Uterus (tissue), 2 donors: ENCODE results near the gene RNF186.

Experiments used
- POLR2A ChIP-seq, 2 donors: fragments of 450-650 bp; IDR thresholded peaks; one replicate each; pipeline ENCODE4 v1.6.1; 2016; ENCODE audit warnings: antibody characterized with exemption in 2 of 2, mild to moderate bottlenecking in 1 of 2, moderate library complexity in 1 of 2
- TF ChIP-seq, protein P1 (sequence below), 4 experiments: fragments of 200-600 bp in 2 of 4; fragments of 450-650 bp in 2 of 4; sonication (generic) in 2 of 4; IDR thresholded peaks; one replicate each; pipeline ENCODE4 v1.5.1; 2016 to 2019; ENCODE audit warnings: antibody characterized with exemption in 4 of 4, mild to moderate bottlenecking in 2 of 4, moderate library complexity in 1 of 4

DNA sequence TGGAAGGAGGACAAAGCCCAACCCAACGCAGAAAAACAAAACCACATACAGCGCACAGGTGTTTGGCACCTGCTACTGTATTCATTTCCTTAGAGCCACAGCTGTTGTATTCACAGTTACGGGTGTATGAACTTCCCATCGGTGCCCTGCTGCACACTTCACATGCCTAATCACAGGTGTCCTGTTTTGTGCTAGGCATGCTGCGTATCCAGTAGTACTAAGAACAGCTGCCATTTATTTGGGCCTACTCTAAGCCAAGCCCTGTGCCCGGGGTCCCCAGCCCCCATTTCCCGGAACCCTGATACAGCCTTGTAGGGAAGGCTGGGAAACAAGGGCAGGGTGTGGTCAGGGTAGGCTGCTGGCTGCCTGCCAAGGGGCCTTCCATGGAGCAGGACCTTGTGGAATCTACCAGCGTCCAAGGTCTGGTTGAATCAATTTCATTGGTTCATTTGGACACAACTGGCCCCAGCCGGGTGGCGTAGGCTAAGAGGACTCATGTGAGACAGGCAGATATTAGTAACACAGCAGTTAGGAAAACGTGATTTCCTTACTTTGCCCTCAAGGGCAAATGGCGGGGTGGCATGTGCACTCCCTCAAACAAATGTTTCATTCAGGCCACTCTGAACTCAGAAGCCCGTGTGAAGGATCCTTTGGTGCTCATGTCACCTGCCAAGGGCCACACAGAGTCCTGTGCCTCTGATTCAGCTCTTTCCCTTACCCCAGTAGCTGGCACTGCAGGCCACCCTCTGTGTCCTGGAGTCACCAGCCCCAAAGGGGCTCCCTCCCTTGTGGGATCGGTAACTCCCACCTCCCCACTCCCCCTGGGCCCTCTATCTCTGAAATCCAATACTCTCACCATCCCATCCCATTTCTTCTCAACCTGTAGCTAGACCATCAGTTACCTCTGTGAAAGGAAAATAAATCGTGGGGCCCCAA lies 986 bp upstream of the RNF186 start:
- TF ChIP-seq, protein P1, sequence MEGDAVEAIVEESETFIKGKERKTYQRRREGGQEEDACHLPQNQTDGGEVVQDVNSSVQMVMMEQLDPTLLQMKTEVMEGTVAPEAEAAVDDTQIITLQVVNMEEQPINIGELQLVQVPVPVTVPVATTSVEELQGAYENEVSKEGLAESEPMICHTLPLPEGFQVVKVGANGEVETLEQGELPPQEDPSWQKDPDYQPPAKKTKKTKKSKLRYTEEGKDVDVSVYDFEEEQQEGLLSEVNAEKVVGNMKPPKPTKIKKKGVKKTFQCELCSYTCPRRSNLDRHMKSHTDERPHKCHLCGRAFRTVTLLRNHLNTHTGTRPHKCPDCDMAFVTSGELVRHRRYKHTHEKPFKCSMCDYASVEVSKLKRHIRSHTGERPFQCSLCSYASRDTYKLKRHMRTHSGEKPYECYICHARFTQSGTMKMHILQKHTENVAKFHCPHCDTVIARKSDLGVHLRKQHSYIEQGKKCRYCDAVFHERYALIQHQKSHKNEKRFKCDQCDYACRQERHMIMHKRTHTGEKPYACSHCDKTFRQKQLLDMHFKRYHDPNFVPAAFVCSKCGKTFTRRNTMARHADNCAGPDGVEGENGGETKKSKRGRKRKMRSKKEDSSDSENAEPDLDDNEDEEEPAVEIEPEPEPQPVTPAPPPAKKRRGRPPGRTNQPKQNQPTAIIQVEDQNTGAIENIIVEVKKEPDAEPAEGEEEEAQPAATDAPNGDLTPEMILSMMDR (IDR thresholded peaks at IDR 0.05): no peak
- TF ChIP-seq POLR2A (IDR thresholded peaks at IDR 0.05): no peak
